ENCODE data around the gene SCGB3A1.

Gene SCGB3A1

DNA sequence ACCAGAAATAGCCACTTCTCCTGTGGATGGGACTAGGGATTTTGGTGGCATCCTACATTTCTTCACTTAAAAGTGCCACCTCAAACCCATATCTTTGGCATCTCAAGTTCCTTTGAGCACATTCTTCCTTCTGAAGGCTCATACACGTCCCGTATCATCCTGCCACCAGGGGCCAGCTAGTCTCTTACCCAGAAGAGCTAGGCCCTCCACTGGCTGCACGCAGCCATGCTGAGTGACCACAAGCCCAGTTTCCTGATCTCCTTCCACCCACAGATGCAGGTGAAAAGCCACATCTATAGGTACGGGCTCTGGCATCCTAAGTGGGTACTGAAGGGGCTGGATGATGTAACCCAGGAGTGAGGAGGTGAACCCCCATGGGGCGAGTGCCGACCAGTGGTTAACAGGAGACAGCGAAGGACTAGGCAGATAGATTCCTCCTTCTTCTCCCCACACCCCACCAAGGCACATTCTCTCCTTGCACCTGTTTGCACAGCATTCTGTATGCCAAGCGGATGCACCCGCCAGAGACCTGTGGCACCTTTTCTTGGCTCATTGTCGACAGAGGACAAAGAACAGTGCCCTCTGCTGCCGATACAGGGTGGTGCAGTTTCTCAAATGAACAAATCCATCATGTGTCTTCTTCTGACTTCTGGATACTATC, 14.4 kb upstream of the SCGB3A1 start:
- TF ChIP-seq, protein P1, sequence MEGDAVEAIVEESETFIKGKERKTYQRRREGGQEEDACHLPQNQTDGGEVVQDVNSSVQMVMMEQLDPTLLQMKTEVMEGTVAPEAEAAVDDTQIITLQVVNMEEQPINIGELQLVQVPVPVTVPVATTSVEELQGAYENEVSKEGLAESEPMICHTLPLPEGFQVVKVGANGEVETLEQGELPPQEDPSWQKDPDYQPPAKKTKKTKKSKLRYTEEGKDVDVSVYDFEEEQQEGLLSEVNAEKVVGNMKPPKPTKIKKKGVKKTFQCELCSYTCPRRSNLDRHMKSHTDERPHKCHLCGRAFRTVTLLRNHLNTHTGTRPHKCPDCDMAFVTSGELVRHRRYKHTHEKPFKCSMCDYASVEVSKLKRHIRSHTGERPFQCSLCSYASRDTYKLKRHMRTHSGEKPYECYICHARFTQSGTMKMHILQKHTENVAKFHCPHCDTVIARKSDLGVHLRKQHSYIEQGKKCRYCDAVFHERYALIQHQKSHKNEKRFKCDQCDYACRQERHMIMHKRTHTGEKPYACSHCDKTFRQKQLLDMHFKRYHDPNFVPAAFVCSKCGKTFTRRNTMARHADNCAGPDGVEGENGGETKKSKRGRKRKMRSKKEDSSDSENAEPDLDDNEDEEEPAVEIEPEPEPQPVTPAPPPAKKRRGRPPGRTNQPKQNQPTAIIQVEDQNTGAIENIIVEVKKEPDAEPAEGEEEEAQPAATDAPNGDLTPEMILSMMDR (IDR thresholded peaks at IDR 0.05; ENCODE audit: low read depth, low read length) = peak; percentile 66
- H3K9me3 ChIP-seq (ENCODE audit: severe bottlenecking) = no peaks in the 10 kb centered on the region
- no peaks in the 10 kb centered on the region for H3K36me3 ChIP-seq
- H3K27me3 ChIP-seq (ENCODE audit: insufficient read depth, low read depth, severe bottlenecking) = no peaks in the 10 kb centered on the region
- DNase-seq = peak; percentile 46
- no peak overlapping the region for H3K27ac ChIP-seq
- no peak overlapping the region for H3K4me3 ChIP-seq (ENCODE audit: low read depth, low read length)

GRCh38 chr5:180604271-180604670, 13.0 kb upstream of the SCGB3A1 start:
- no peak overlapping the region for H3K27ac ChIP-seq
- no peaks in the 10 kb centered on the region for H3K27me3 ChIP-seq (ENCODE audit: insufficient read depth, low read depth, severe bottlenecking)
- no peak for DNase-seq
- H3K4me3 ChIP-seq (ENCODE audit: low read depth, low read length) = no peak overlapping the region
- H3K9me3 ChIP-seq (ENCODE audit: severe bottlenecking) = no peaks in the 10 kb centered on the region
- H3K36me3 ChIP-seq = no peaks in the 10 kb centered on the region
- TF ChIP-seq, protein P1 (IDR thresholded peaks at IDR 0.05; ENCODE audit: low read depth, low read length) = no peak

DNA sequence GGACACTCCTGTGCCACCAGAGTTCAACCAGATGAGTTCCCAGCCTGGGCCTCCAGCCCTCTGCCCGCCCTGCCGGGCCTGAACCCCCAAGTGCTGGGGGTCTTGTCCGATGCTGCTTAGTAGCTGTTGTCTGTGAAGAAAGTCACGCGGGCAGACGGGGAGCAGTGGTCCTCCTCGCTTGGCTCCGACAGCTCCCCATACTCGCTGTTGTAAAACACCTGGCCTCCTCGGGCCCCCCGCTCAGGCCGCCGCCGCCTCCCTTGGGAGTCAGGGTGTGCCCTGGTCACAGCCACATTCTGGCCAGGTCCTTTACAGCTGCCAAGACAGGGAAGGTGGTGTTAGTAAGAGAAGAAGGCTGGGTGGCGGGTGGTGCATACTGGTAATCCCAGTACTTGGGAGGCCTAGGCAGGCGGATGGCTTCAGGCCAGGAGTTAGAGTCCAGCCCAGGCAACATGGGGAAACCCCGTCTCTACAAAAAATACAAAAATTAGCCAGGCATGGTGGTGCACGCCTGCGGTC, 11.8 kb upstream of the SCGB3A1 start:
- no peak overlapping the region for H3K4me3 ChIP-seq (ENCODE audit: low read depth, low read length)
- H3K27ac ChIP-seq = no peak overlapping the region
- H3K27me3 ChIP-seq (ENCODE audit: insufficient read depth, low read depth, severe bottlenecking) = no peaks in the 10 kb centered on the region
- TF ChIP-seq, protein P1 (IDR thresholded peaks at IDR 0.05; ENCODE audit: low read depth, low read length) = no peak
- H3K9me3 ChIP-seq (ENCODE audit: severe bottlenecking) = no peaks in the 10 kb centered on the region
- DNase-seq = no peak
- H3K36me3 ChIP-seq = no peaks in the 10 kb centered on the region

DNA sequence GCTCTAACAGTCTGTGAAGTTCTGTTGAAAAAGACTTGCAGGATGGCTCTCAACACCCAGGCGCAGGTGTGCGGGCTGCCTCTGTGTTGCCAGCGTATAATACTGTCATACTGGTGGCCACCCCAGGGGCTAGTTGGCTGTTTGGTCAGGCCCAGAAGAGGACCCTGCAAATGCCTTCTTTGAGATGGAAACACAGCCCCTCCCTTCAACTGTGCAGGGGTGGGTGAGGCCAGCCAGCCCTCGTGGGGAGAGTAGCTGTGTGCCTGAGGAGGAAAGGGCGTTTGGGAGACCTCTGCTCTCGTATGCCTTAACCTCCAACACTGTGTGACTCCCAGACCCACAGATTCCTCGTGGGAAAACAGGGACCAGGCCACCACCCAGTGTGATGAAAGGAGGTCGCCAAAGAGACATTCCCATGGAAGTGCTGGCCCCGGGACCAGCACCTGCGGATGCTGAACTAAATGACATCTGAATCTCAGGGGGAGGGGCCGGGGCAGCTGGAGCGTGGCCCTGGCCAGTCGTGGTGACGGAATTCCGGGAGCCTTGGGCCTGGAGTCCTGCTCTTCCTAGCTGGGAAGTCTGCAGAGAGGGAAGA, 11.3 kb upstream of the SCGB3A1 start:
- no peak for DNase-seq
- TF ChIP-seq, protein P1 (IDR thresholded peaks at IDR 0.05; ENCODE audit: low read depth, low read length) = no peak
- Histone ChIP-seq H3K9me3 (ENCODE audit: severe bottlenecking) (no peaks in the 10 kb centered on the region), H3K27me3 (ENCODE audit: insufficient read depth, low read depth, severe bottlenecking) (no peaks in the 10 kb centered on the region), H3K4me3 (ENCODE audit: low read depth, low read length) (no peak overlapping the region), H3K27ac (no peak overlapping the region), H3K36me3 (no peaks in the 10 kb centered on the region)

- H3K27ac ChIP-seq = no peak overlapping the region
- H3K4me3 ChIP-seq (ENCODE audit: low read depth, low read length) = no peak overlapping the region
- H3K27me3 ChIP-seq (ENCODE audit: insufficient read depth, low read depth, severe bottlenecking) = no peaks in the 10 kb centered on the region
- H3K9me3 ChIP-seq (ENCODE audit: severe bottlenecking) = no peaks in the 10 kb centered on the region
- TF ChIP-seq, protein P1 (IDR thresholded peaks at IDR 0.05; ENCODE audit: low read depth, low read length) = no peak
- no peak for DNase-seq
- H3K36me3 ChIP-seq = no peaks in the 10 kb centered on the region
Measured at GRCh38 chr5:180601591-180602480, 10.5 kb upstream of the SCGB3A1 start.
